GM23248 (cell line): ENCODE data around the gene NECTIN3. TPM values are rescaled to one million over a fixed set of nuclear protein-coding genes. Genes with fewer than 3 reads are reported as not detected.
A peak's percentile ranks its signal among the peaks of the same experiment; 100 is the strongest.

ENCODE experiments used
- DNase-seq: peaks from one replicate; pipeline ENCODE4 v3.0.0-alpha.2; 2015
- H2AFZ ChIP-seq: fragments of 200-600 bp; sonication (generic); 2 replicates; pipeline ENCODE4 v1.6.1; 2016; ENCODE audit warnings: antibody characterized with exemption
- H3F3A ChIP-seq: fragments of 200-600 bp; sonication (generic); 2 replicates; pipeline ENCODE4 v1.6.1; 2016; ENCODE audit warnings: mild to moderate bottlenecking, antibody characterized with exemption, mixed run types; ENCODE audit not compliant: insufficient read depth
- H3K27ac ChIP-seq: fragments of 200-600 bp; sonication (generic); 2 replicates; pipeline ENCODE4 v1.5.1; 2016; ENCODE audit warnings: mild to moderate bottlenecking
- H3K27me3 ChIP-seq: fragments of 200-600 bp; sonication (generic); replicated peaks from 2 replicates; pipeline ENCODE4 v1.6.1; 2016; ENCODE audit warnings: mild to moderate bottlenecking; ENCODE audit not compliant: insufficient read depth
- H3K36me3 ChIP-seq: fragments of 200-600 bp; sonication (generic); 2 replicates; pipeline ENCODE4 v1.6.1; 2016; ENCODE audit warnings: low read depth, mild to moderate bottlenecking
- H3K4me1 ChIP-seq: fragments of 200-600 bp; sonication (generic); 2 replicates; pipeline ENCODE4 v1.6.1; 2016; ENCODE audit warnings: mild to moderate bottlenecking; ENCODE audit not compliant: insufficient read depth
- H3K4me2 ChIP-seq: fragments of 200-600 bp; sonication (generic); one replicate; pipeline ENCODE4 v1.6.1; 2016; ENCODE audit warnings: mild to moderate bottlenecking; ENCODE audit not compliant: unreplicated experiment
- H3K4me3 ChIP-seq: fragments of 200-600 bp; sonication (generic); 2 replicates; pipeline ENCODE4 v1.5.1; 2016; ENCODE audit warnings: mild to moderate bottlenecking
- H3K79me2 ChIP-seq: fragments of 200-600 bp; sonication (generic); 2 replicates; pipeline ENCODE4 v1.6.1; 2016; ENCODE audit warnings: mild to moderate bottlenecking; ENCODE audit not compliant: insufficient read depth
- H3K9ac ChIP-seq: fragments of 200-600 bp; sonication (generic); 2 replicates; pipeline ENCODE4 v1.6.1; 2016; ENCODE audit warnings: mild to moderate bottlenecking
- H3K9me2 ChIP-seq: fragments of 200-600 bp; sonication (generic); 2 replicates; pipeline ENCODE4 v1.6.1; 2016; ENCODE audit warnings: mixed run types, mild to moderate bottlenecking, moderate library complexity; ENCODE audit not compliant: insufficient read depth
- H3K9me3 ChIP-seq: fragments of 200-600 bp; sonication (generic); one replicate; pipeline ENCODE4 v1.6.1; 2017; ENCODE audit warnings: low read depth
- H4K20me1 ChIP-seq: fragments of 200-600 bp; sonication (generic); 2 replicates; pipeline ENCODE4 v1.6.0; 2016; ENCODE audit not compliant: insufficient read depth
- EZH2 ChIP-seq: fragments of 200-600 bp; sonication (generic); IDR thresholded peaks from 2 replicates; pipeline ENCODE4 v1.6.1; 2018; ENCODE audit warnings: antibody characterized with exemption, mild to moderate bottlenecking; ENCODE audit not compliant: insufficient read depth, poor library complexity, severe bottlenecking
- EZH2phosphoT487 ChIP-seq: fragments of 200-600 bp; sonication (generic); IDR thresholded peaks from 2 replicates; pipeline ENCODE4 v1.6.1; 2018; ENCODE audit warnings: antibody characterized with exemption, moderate library complexity, mild to moderate bottlenecking, low read depth; ENCODE audit not compliant: insufficient read depth
- WGBS, 2 experiments: methylation state at CpG; one replicate each; pipeline ENCODE4 v1.1.6; 2015 to 2017; ENCODE audit warnings: low lambda C conversion rate in 2 of 2, low coverage in 1 of 2; ENCODE audit errors: missing lambda C conversion rate in 2 of 2; 5-methylcytosine and 5-hydroxymethylcytosine counted together
- in situ Hi-C: fragments of 300-500 bp; cut with MboI; formaldehyde crosslinking; loops from 2 replicates; pipeline ENCODE4 v1.15.0; 2020
- polyA plus RNA-seq: library from polyadenylated mRNA; unstranded; fragments of >200 nt; fragmentation: Nextera tagmentation; extraction: Ambion mirVana; gene quantifications from 2 replicates; pipeline ENCODE4 v1.2.1, GENCODE V29; 2016
- total RNA-seq: library from RNA; depleted of rRNA; stranded (reverse); fragments of >200 nt; shearing (Covaris generic); gene quantifications from 2 replicates; pipeline ENCODE4 v1.2.3, GENCODE V29; 2014

NECTIN3 gene
- total and polyA plus RNA-seq, 2 experiments from 2014 or later = 11.7 to 125 TPM

- H3K4me2 ChIP-seq = no peak overlapping the region
- H3K9ac ChIP-seq = no peak overlapping the region
- no peak overlapping the region for H3K27ac ChIP-seq
- H3K27me3 ChIP-seq = no peaks in the 10 kb centered on the region
- H2AFZ ChIP-seq = no peak overlapping the region
- DNase-seq = no peak
- WGBS, 2 experiments = 66 to 67% methylated on average over 3 of the region's 3 CpGs
- no peak overlapping the region for H3K4me3 ChIP-seq
- no peaks in the 10 kb centered on the region for H3K9me3 ChIP-seq
- H3F3A ChIP-seq = 0 out of 2 replicates have a peak, but pooled peaks cover 5% of the 10 kb centered on the region
- peaks cover 12% of the 10 kb centered on the region for H3K4me1 ChIP-seq
- H4K20me1 ChIP-seq = peaks cover 15% of the 10 kb centered on the region
- H3K79me2 ChIP-seq = peaks cover 100% of the 10 kb centered on the region
- TF ChIP-seq EZH2 (no peak), EZH2phosphoT487 (no peak)
- H3K9me2 ChIP-seq = no peaks in the 10 kb centered on the region
- in situ Hi-C loops = no loop called here
- no peaks in the 10 kb centered on the region for H3K36me3 ChIP-seq
These were observed 35.5 kb downstream of the NECTIN3 start for GRCh38 chr3:111106993-111107661.

- no peaks in the 10 kb centered on the region for H3K9me2 ChIP-seq
- no peaks in the 10 kb centered on the region for H3K9me3 ChIP-seq
- H3K4me1 ChIP-seq = peaks cover 17% of the 10 kb centered on the region
- no peak overlapping the region for H2AFZ ChIP-seq
- WGBS, 2 experiments = 45 to 50% methylated on average over 2 of the region's 2 CpGs
- no peaks in the 10 kb centered on the region for H3K36me3 ChIP-seq
- H3K79me2 ChIP-seq = peaks cover 100% of the 10 kb centered on the region
- H4K20me1 ChIP-seq = peaks cover 15% of the 10 kb centered on the region
- no peak overlapping the region for H3K27ac ChIP-seq
- TF ChIP-seq EZH2phosphoT487 (no peak), EZH2 (no peak)
- no peaks in the 10 kb centered on the region for H3K27me3 ChIP-seq
- no peak overlapping the region for H3K9ac ChIP-seq
- H3F3A ChIP-seq = 0 out of 2 replicates have a peak, but pooled peaks cover 5% of the 10 kb centered on the region
- DNase-seq = no peak
- in situ Hi-C loops = no loop called here
- H3K4me2 ChIP-seq = no peak overlapping the region
- no peak overlapping the region for H3K4me3 ChIP-seq
These were observed 36.0 kb downstream of the NECTIN3 start for GRCh38 chr3:111107662-111108035.

- Histone ChIP-seq H3K4me2 (no peak overlapping the region), H3K9me2 (peaks cover 2% of the 10 kb centered on the region; the same call in 1 of the 2 replicates), H2AFZ (no peak overlapping the region), H3K4me1 (peaks cover 14% of the 10 kb centered on the region), H3K9me3 (no peaks in the 10 kb centered on the region), H3K27me3 (no peaks in the 10 kb centered on the region), H3K27ac (no peak overlapping the region), H4K20me1 (peaks cover 10% of the 10 kb centered on the region; the same call in 1 of the 2 replicates), H3K36me3 (0 out of 2 replicates have a peak, but pooled peaks cover 3% of the 10 kb centered on the region), H3F3A (no peaks in the 10 kb centered on the region), H3K79me2 (peaks cover 100% of the 10 kb centered on the region), H3K9ac (no peak overlapping the region), H3K4me3 (no peak overlapping the region)
- in situ Hi-C loops = no loop called here
- WGBS, 2 experiments = 96 to 98% methylated on average over 2 of the region's 2 CpGs
- TF ChIP-seq EZH2 = no peak
- no peak for TF ChIP-seq EZH2phosphoT487
- peak; percentile 30 for DNase-seq
These were observed 41.3 kb downstream of the NECTIN3 start for GRCh38 chr3:111112913-111113312.

- H3K36me3 ChIP-seq = peaks cover 23% of the 10 kb centered on the region
- no peak overlapping the region for H3K27ac ChIP-seq
- H2AFZ ChIP-seq = no peak overlapping the region
- H3K4me2 ChIP-seq = no peak overlapping the region
- H3K9me3 ChIP-seq = no peaks in the 10 kb centered on the region
- TF ChIP-seq EZH2phosphoT487 = no peak
- no peaks in the 10 kb centered on the region for H3K27me3 ChIP-seq
- H3K4me3 ChIP-seq = no peak overlapping the region
- H3K9ac ChIP-seq = no peak overlapping the region
- H3K9me2 ChIP-seq = no peaks in the 10 kb centered on the region; the same call in 1 of the 2 replicates
- peaks cover 81% of the 10 kb centered on the region for H3K79me2 ChIP-seq
- DNase-seq = peak; percentile 33
- H3K4me1 ChIP-seq = peaks cover 13% of the 10 kb centered on the region
- in situ Hi-C loops = no loop called here
- no peaks in the 10 kb centered on the region for H4K20me1 ChIP-seq
- peaks cover 21% of the 10 kb centered on the region for H3F3A ChIP-seq
These were observed 57.3 kb downstream of the NECTIN3 start for GRCh38 chr3:111128884-111129283.

GRCh38 chr3:111130827-111131226 is 59.2 kb downstream of the NECTIN3 start:
- no peak overlapping the region for H3K4me2 ChIP-seq
- H3K27me3 ChIP-seq = no peaks in the 10 kb centered on the region
- no peak for TF ChIP-seq EZH2
- no peak for TF ChIP-seq EZH2phosphoT487
- no peaks in the 10 kb centered on the region; the same call in 1 of the 2 replicates for H3K9me2 ChIP-seq
- H4K20me1 ChIP-seq = no peaks in the 10 kb centered on the region
- DNase-seq = no peak
- H3K9me3 ChIP-seq = no peaks in the 10 kb centered on the region
- in situ Hi-C loops = no loop called here
- no peak overlapping the region for H2AFZ ChIP-seq
- no peak overlapping the region for H3K27ac ChIP-seq
- peaks cover 71% of the 10 kb centered on the region for H3K79me2 ChIP-seq
- 96 to 100% methylated on average over 1 of the region's 1 CpG for WGBS, 2 experiments
- no peak overlapping the region for H3K4me3 ChIP-seq
- H3K9ac ChIP-seq = no peak overlapping the region
- peaks cover 29% of the 10 kb centered on the region for H3K36me3 ChIP-seq
- H3K4me1 ChIP-seq = peaks cover 13% of the 10 kb centered on the region
- peaks cover 14% of the 10 kb centered on the region; the same call in 1 of the 2 replicates for H3F3A ChIP-seq
